NOMO-1 (cell line): ENCODE measurements around the gene ST6GALNAC4.

Experiments used
- DNase-seq, 2 experiments: peaks; one replicate each; lab custom pipeline; 2025; ENCODE audit not compliant: unreplicated experiment in 2 of 2; lab: John Stamatoyannopoulos, UW

Gene ST6GALNAC4

DNA sequence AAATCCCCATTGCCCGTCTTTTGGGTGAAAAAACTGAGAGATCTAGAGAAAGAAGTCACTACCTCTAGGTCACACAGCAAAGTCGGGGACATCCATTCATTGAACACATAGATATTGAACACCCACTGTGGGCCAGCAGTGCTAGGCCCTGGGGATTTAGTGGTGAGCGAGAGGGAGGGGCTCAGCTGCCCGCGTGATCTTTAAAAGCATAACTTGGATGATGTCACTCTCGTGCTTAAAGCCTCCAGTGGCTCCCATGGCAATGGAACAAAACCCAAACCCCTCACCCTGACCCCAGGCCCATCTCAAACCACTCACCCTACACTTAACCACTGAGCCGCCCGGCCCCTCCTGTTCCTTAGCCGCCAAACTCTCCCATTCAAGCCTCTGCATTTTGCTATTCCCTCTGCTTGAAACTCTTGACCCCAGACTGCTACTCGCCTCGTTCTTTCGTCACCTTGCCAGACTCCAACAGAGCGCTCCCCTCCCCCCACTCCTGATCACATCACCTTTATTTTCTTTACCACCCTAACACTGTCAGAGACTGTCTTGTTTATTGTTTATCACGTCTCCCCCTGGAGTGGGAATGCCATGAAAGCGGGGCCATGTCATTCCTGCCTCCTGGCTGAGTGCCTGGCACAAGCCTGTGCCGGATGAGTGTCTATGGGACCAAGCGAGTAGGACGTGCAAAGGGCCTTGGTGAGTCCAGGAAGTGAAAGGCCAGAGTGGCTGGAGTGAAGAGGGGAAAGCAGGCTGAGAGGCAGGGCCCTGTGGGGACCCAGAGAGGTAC is 14.4 kb upstream of the ST6GALNAC4 start:
- DNase-seq = peak in 1 of 2 experiments; percentile 28

DNA sequence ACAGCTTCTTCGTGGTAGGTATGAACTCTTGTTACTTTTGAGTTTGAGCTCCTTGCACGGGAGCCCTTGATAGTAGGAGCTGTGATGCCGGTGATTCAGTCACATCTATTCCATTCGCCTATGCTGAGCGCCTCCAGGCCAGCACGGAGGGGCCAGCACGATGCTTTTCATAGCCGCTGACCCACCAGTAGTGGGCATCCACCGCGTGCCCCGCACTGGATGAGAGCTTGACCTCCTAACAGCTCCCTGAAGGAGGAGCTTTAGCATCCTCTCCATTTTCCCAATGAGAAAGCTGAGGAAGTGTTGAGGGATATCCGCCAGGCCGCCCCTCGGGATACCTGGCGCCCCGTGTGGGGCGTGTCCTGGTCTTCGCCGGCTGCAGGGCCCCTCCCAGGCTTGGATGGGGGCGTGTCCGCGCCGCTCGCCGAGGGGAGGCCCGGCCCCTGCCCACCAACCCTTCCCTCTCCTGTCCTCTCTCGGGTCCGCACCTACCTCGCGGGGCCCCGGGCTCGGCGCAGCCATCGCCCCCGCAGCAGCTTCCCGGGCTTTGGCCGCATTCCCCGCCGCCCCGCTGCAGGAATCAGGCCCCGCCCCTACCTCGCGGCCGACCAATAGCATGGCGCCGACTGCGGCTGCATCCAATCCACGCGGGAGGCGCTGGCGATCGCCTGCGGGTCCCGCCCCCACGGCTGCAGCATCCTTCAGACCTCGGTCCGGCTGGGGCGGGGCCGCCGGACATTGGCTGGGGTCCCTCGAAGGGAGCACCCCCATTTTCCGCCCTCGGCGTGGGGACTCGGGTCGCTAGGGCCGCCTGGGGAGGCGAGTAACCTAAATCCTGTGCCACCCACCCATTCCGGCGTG is 13.6 kb upstream of the ST6GALNAC4 start, which contains the start of gene PIP5KL1:
Gene PIP5KL1 (minus strand): TSS at position 547 of the 861 bp plus-strand sequence. CDS start 25 bp downstream, at position 522.
- DNase-seq = peak; percentile 51 to 57

DNA sequence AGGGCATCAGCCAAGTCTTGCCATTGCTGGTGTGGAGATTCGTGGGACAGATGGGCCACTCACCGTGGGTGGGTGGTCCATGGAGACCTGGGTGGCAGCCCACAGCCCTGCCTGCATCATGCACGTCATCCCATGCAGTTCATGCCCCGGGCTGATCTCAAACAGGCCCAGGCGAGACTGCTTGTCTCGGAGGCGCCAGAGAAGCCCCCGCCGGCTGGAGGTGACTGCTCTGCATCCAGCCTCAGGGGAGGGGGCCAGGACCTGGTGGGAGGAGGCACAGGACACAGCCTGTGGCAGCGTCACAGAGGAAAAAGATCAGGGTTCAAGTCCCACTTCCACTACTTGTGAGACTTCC is 12.8 kb upstream of the ST6GALNAC4 start:
- DNase-seq = no peak

DNA sequence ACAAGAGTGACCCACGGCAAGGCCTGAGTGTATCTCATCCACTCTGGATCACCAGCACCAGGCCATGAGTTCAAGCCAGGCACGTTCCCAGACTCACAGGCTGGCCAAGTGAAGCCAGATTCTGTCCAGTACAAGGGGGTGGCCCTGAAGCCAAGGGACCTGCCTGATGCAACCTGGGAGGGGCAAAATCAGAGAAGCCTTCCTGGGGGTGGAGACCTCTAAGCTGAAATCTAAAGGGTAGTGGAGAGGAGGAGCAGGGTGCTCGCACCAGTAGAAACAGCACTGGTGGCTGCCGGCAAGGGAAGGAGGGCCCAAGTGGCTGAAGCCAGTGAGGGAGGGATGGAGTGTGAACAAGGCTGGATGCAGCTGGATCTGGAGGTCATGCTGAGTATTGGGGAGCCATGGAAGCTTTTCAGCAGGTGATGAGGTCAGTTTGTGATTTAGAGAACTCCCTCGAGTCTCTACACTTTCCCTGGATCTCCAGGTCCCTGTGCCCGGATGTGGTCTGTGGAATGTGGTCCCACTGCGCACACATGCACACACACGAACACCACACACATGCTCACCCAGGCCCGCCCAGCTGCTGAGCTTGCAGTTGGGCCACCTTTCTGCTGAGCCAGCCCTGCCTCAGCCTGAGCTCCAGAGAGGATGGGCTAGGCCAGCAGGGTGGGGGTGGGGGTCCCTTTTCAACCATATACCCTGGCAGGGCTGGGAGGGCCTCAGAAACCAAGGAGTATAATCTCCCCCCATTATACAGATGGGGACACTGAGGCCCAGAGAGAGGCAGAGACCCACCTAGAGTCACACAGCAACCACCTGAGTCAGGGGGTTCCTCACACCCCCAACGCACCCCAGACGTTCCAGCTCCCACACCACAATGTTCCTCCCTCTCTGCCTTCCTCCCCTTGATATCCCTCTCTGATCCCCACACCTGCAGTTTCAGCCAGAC is 12.1 kb upstream of the ST6GALNAC4 start:
- no peak for DNase-seq

DNA sequence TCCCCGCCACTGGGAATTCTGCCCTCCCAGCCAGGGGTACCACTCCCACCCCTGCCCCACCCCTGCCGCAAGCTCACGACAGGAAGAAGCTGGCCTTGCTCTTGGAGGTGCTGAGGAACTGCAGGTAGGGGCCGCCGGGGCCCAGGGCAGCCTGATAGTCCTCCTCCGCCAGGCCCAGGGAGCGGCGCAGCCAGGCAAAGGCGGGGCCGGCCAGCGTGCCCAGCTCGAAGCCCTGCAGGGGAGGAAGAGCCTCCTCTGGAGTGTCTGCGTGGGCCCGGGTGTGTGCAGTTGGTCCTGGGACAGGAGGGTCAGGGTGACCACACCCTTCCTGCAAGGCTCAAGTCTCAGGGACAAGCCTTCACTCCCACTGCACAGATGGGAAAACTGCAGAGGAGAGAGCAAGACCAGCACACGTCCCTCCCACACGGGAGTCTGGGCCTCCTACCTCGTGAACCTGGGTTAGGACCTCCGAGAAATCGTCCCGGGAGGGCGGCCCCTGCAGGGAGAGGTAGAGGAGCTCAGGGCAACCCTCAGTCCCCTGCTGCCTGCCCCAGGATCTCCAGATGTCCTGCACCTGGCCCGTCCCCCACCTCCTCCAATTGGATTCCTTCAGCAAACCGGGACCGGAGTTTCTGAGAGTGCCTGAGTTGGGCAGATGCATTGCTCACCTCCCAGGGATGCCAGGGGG is 11.3 kb upstream of the ST6GALNAC4 start:
- DNase-seq = no peak

DNA sequence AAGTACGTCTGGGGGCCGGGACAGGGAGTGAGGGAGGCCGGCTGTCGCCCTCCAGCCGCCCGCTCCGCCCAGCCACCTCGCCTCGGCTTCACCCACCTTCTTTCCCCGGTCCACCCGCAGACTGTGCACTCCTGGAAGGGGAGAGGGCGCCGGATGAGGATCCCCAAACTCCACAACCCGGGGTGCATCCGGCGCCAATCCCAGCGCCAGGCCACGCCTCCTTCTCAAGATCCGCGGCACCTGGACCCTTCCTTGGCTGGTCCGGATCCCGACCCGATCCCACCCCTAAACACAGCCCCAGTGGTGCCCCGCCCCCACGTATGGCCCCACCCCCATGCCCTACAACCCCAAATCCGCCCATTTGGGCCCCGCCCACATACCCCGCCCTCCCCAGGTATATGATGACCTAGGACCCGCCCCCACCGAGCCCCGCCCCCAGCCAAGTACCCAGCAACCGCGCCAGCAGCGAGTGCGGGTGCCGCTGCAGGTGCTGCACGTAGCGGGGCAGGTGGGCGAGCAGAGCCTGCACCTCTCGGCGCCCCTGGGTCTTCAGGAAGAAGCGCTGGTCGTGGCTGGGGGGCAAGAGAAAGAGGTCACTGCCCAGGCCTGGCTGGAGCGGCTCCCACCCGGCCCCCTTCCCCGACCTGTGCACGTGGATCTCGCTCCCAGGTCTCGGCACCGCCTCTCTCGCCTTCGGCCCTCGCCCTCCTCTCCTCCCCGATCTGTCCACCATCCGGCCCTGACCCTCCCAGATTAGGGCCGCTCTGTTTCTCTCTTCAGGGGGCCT is 10.6 kb upstream of the ST6GALNAC4 start:
- no peak for DNase-seq

DNA sequence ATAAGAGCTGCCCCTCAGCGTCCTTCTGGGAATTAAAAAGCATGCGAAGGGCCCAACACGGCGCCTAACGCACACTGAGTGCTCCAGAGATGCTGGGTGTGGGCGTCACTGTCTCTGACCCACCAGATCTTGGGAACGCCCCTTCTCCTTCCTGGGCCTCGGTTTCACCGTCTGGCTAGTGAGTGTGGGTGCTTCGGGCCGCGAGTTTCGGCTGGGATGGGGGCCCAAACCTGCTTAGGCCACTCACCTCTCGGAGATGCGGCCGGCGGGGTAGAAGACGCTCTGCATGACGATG is 10.0 kb upstream of the ST6GALNAC4 start:
- DNase-seq = no peak

DNA sequence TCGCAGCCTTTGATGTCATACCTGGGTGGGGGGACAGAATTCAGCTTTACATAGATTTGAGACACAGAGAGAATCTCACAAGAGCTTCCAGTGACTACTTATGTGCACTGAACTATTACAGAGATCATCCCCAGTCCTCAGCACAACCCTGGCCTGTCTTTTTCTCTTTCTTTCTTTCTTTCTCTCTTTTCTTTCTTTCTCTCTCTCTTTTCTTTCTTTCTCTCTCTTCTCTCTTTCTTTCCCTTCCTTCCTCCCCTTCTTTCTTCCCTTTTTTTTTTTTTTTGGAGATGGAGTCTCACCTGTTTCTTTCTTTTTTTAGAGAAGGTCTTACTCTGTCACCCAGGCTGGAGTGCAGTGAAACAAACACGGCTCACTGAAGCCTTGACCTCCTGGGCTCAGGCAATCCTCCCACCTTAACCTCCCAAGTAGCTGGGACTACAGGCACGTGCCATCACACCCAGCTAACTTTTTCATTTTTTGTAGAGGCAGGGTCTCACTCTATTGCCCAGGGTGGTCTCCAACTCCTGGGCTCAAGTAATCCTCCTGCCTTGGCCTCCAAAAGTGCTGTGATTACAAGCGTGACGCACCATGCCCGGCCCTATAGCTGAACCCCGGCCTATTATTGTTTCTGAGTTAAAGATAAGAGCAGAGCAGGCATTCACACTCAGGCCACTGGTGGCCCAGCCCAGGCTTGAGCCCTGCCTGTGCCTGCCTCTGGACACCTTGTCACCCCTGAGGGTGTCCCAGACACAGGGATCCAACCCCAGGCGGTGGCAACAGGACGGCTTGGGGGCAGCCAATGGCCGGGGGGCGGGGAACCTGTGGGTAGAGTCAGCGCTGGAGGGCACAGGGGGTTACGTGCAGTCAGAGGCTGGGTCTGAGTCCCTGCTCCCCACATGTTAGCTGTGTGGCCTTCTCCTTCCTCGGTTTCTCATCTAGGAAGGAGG is 9.4 kb upstream of the ST6GALNAC4 start:
- DNase-seq = no peak

DNA sequence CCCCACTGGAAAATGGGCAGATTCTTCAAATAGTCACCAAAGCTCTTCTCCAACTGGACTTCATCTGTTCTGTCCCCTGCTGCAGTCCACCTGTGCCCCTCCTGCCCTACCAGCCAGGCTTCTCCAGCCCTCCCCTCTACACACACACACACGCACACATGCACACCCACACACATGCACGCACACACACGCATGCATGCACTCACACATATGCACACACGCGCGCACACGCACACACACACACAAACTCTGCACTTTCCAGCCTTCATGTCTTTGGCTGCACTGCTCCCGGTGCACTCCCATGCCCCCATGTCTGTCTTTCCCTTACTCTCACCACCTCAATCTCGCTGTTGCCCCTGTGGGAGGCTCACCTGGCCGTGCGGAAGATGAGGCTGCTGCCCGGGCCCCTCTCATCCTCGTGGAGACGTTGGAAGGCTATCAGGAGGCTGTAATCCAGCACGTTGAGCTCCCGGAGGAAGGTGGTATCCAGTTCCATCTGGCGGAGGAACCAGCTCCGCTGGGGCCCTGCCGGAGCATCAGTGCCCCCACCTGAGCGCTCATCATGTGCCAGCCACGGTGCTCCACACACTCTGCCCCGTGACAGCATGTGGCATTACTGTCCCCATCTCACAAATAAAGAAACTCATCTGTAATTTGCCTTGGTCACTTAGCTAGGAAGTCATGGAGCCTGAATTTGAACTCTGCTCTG is 8.0 kb upstream of the ST6GALNAC4 start:
- DNase-seq = no peak

DNA sequence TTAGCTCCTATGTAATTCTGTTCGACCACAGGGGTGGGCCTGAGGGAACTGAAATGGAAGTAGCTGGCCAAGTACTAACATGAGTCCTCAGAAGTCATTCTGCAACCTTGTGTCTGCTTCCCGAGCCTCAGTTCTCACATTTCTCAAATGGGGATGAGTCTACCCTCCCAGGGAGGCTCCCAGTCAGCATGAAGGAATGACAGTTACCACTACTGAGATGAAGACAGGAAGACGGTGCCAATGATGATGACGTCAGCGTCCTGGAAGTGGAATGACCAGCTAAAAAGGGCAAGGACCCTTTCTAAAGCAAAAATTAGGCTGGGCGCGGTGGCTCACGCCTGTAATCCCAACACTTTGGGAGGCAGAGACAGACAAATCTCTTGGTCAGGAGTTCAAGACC is 6.9 kb upstream of the ST6GALNAC4 start:
- no peak for DNase-seq

DNA sequence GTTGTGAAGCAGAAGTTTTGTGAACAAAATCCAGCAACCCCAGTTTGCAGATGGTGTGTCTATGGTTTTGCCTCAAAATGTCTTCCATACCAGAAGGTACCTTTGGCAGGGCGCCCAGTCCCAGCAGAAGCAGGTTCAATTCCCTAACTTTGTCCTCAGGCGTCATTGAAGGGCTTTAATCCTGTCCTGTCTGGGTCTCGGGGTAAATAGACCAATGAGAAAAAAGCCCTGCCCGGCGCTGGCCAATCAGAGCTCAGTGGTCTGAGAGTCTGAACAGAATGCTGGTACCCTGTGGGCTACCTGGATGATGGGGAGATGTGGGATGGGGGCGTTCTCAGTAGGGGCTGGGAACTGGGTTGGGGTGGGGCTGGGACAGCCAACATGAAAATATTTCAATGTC is 6.2 kb upstream of the ST6GALNAC4 start:
- DNase-seq = no peak

DNA sequence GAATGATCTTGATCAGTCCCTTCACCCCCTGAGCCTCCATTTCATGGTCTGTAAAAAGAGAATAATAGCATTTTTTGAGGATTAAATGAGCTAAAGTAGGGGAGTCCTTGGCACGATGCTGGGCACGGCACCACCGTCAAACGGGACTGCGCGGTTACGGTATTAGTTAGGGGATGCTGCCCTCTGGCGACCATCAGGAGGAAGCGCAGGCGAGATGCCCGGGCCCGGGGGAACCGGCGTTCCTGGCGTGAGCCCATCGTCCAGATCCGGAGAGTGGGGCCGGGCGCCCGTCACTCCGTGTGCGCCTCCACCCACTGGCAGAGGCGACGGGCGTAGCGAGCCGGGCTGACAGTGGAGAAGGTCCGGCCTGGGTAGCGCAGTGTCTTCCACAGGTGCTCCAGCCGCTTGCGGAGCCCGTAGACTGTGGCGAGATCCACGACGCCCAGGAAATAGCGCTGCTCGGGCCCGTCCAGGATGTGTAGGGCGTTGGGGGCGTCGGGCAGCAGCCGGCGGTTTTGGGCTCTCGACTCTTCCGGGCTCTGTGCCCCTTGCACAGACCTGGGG is 4.8 kb upstream of the ST6GALNAC4 start:
- DNase-seq = peak in 1 of 2 experiments; percentile 18

DNA sequence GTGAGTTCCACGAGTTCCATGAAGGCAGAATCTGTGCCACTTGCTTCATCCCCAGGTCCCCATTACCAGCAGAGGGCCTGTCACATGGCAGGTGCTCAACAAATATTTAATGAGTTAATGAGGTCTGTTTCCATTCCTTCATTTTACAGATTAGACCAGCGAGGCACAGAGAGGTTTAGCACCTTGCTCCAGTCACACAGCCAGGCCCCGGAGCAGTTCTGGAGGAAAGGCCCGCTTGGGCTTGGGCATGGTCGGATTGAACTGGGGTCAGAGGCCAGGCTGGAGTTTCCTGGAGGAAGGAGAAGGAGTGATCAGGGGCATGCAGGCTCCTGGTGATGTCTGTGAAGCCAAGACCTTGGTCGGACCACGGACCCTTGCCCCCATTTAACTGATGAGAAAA is 4.0 kb upstream of the ST6GALNAC4 start:
- no peak for DNase-seq

DNA sequence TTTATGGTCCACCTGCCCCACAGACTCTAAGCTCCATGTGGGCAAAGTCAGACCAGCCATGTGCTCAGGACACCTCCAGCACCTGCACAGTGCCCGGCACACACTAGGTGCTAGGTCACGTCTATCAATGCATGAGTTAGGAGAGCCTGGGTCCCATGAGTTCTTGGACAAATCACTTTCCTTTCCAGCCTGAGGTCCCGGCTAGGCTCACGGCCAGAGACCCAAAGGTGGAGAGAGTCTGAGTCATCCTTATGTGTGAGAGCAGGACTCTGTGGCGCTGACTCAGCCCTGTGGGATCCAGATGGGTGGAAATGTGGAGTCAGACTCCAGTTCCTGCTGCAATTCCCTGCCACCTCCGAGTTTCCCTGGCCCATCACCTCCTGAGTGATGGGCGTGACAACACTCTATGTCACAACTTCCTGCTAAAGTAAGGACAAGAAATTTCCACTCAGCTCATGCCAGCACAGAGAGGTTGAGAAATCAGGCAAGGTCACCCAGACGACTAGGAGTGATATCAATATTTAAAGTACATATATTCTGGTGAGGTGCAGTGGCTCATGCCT is 2.5 kb upstream of the ST6GALNAC4 start:
- DNase-seq = peak; percentile 50 to 56

DNA sequence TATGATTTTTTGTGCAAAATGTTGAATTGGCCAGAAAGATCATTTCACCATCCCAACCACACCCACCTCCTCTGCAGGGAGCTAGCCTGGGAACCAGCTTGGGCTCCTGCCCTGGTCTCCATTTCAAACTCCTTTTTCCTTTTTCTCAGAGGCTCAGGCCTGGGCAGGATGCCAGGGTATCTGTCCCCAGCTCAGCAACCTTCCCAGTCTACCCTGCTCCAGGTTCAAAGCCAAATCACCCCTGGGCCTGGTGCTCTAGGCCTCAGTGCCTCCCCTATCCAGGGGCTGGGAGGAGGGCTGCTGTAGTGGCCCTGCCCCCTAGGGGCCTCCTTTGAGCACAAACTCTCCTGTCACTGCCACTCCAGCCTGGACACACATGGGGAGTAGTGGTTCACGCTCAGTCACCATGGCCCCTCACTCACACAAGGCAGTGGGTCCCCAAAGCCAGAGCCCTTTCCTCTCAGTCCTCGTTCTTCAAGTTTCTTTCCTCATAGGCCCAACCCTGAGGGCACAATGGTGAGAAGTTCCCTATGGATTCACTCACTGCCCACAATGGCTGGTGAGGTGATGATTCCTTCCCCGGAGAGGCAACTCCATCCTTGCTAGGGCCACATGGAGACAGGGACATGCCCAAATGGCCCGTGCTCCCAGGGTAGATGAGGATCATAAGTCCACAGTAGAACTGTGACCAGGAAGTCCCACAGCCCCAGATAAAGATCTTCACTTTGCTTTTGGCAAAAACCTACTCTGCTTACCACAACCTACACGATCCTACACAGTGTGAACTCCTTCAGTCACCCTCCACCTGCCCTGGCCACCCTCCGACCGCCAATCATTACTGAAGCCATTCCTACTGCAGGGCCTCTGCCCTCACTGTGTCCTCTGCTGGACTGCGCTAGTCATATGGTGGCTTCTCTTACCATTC is 1.6 kb upstream of the ST6GALNAC4 start:
- no peak for DNase-seq

DNA sequence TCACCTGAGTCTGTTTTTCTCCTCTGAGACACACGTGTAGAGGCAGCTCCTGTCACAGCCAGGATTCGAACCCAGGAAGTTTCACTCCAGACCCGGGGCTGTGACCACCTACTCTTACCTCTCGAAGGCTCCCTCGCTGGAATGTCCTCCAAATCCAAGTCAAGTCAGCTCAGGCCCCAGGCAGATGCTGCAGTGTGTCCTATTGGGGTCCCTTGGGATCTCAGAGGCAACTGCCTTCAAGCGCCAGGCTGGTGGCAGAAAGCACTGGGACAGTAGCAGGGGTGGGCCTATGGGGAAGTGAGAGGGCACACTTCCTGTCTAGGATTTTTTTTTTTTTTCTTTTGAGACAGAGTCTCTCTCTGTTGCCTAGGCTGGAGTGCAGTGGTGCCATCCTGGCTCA is 762 bp upstream of the ST6GALNAC4 start:
- DNase-seq = peak in 1 of 2 experiments; percentile 20
